GM12873 (cell line): Measurements from ENCODE around the gene ERRFI1.

Experiments used
- CTCF ChIP-seq: IDR thresholded peaks from 2 replicates; pipeline ENCODE4 v1.5.1; 2012; ENCODE audit warnings: low read depth, mild to moderate bottlenecking, moderate library complexity, low read length, control low read depth; ENCODE audit not compliant: insufficient read depth; ENCODE audit errors: missing control alignments

The ERRFI1 gene

DNA sequence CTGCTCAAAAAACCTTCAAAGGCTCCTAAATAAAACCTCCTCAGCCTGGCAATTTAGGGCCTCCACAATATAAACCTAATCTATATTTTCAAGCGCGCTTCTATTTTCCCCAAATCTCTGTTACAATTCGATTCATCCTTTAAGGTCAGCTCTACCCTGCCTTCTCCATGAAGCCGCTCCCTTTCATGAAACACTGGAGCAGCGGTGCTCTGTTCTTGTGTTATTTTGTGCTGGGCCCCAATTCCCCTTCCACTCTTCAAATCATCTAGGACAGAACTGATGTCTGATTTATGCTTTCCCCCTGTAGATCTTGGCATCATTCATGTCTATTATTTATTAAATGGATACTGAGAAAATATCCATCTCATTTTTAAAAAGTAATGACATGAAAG lies 6.9 kb downstream of the ERRFI1 start:
- no peak for TF ChIP-seq CTCF

GRCh38 chr1:8018492-8019228 lies 7.4 kb downstream of the ERRFI1 start:
- no peak for TF ChIP-seq CTCF

GRCh38 chr1:8017495-8018197 lies 8.5 kb downstream of the ERRFI1 start:
- no peak for TF ChIP-seq CTCF

DNA sequence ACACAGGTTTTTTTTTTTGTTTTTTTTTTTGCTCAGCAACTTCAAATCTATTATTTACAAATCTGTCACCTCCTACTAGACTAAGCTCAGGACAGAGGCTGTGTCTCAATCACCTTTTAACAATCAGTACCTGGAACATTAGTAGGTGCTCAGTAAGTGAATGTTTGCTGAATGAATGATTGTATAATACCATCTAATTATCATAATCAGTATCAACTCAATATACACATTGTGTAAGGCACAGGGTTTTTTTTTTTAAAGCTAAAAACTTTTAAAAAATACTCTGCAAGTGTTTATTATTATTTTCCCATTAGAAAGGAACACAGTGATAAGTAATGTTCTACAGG lies 9.2 kb downstream of the ERRFI1 start:
- no peak for TF ChIP-seq CTCF

- TF ChIP-seq CTCF = peak; percentile 28
Observed at GRCh38 chr1:8016210-8016894, 9.8 kb downstream of the ERRFI1 start.

- no peak for TF ChIP-seq CTCF
Observed at GRCh38 chr1:8015809-8016165, 10.3 kb downstream of the ERRFI1 start.

DNA sequence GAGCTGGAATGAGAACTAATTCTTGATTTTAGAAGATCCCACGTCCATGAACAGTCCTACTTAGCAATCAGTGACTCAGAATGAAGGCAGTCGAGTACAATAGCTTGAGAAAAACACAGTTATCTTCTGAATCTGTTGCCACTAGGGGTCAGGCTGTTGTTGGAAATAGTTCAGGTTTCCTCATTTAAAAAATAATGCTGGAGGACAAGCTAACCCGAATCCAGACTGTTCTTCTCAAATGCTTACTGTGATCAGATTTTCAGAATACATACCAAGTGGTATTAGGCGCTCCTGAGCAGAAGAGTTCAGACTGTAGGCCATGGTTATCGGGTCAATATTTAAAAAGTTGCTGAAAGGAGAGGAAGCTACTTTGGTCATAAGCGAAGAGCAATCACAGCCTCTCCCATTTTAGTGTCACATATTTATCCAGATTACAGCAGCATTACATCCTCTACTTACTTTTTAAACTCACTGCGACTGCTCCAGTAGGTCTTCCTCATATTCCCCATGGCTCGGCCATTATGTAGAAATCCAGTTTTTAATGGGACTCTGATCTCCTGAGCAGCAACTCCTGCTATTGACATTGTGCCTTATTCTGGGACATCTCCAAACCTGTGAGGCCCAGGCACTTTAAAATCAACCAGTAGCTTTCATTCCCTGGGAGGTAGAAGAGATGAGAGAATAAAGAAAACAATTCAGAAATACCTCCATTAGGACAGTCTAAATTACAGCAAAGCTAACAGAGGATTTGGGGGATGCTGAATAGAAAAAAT lies 10.9 kb downstream of the ERRFI1 start:
- peak; percentile 69 for TF ChIP-seq CTCF
